ENCODE measurements around the gene TPH2. TPM values are rescaled to one million over a fixed set of nuclear protein-coding genes. Genes with fewer than 3 reads are reported as not detected.

The TPH2 gene
- total RNA-seq, 1 experiment from 2014 or later, result 0.83 TPM

DNA sequence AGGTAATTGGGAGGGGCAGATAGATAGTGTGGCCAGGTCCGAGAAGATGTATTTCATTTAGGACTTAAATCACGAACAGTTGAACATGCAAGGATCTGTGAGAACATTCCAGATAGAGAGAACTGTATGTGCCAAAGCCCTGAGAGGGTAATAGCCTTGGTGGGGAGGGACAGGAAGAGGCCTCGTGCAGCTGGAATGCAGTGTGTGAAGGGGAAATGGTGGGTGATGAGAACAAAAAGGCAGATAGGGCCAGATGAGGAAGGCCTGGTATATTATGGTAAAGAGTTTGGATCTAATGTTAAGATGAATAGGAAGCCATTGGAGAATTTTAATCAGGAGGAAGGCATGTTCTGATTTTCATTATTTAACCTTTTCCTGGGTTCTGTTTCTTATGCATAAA is 136.3 kb downstream of the TPH2 start (continued):
- TF ChIP-seq, protein P1, sequence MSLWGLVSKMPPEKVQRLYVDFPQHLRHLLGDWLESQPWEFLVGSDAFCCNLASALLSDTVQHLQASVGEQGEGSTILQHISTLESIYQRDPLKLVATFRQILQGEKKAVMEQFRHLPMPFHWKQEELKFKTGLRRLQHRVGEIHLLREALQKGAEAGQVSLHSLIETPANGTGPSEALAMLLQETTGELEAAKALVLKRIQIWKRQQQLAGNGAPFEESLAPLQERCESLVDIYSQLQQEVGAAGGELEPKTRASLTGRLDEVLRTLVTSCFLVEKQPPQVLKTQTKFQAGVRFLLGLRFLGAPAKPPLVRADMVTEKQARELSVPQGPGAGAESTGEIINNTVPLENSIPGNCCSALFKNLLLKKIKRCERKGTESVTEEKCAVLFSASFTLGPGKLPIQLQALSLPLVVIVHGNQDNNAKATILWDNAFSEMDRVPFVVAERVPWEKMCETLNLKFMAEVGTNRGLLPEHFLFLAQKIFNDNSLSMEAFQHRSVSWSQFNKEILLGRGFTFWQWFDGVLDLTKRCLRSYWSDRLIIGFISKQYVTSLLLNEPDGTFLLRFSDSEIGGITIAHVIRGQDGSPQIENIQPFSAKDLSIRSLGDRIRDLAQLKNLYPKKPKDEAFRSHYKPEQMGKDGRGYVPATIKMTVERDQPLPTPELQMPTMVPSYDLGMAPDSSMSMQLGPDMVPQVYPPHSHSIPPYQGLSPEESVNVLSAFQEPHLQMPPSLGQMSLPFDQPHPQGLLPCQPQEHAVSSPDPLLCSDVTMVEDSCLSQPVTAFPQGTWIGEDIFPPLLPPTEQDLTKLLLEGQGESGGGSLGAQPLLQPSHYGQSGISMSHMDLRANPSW (CRISPR knock-in tag; conservative IDR thresholded peaks at IDR 0.05; ENCODE audit: low read depth), result no peak
- no peak for TF ChIP-seq GABPB1 (CRISPR knock-in tag; IDR thresholded peaks at IDR 0.05)
- TF ChIP-seq JUN (CRISPR knock-in tag; IDR thresholded peaks at IDR 0.05), result no peak
- TF ChIP-seq, protein P2, sequence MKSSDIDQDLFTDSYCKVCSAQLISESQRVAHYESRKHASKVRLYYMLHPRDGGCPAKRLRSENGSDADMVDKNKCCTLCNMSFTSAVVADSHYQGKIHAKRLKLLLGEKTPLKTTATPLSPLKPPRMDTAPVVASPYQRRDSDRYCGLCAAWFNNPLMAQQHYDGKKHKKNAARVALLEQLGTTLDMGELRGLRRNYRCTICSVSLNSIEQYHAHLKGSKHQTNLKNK (CRISPR knock-in tag; IDR thresholded peaks at IDR 0.05), result no peak
- TF ChIP-seq ESRRA (CRISPR knock-in tag; IDR thresholded peaks at IDR 0.05; ENCODE audit: borderline replicate concordance), result no peak

DNA sequence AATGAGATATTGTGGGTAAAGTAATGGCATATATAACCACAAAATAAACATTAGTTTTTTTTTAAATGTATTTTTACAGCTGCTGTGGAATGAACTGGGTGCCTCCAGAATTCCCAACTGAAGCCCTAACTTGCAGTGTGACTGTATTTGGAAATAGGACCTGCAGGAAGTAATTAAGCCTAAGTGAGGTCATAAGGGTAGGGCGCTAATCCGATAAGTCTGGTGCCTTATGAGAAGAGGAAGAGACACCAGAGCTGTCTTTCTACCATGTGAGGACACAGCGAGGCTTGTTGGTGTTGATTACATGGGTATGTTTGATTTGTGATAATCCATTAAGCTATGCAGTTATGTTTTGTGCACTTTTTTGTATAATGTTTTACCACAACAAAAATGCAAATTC is 136.8 kb downstream of the TPH2 start:
- Mint-ChIP-seq H3K4me3 (no peak overlapping the region), H3K27me3 (ENCODE audit: low read depth) (peaks cover 4% of the 10 kb centered on the region), H3K36me3 (peaks cover 23% of the 10 kb centered on the region), H3K4me1 (peaks cover 4% of the 10 kb centered on the region), H3K27ac (no peak overlapping the region), H3K9me3 (peaks cover 26% of the 10 kb centered on the region)
- DNase-seq (ENCODE audit: low spot score) (no peak), ATAC-seq (no peak)
- POLR2A ChIA-PET, result no interaction called here
- CTCF ChIA-PET, result interaction anchor here (0.5 kb wide), 1 partner anchor 197 kb away, joined by 3 read pairs; the partner anchor contains the start of gene TRHDE
- TF ChIP-seq, protein P3, sequence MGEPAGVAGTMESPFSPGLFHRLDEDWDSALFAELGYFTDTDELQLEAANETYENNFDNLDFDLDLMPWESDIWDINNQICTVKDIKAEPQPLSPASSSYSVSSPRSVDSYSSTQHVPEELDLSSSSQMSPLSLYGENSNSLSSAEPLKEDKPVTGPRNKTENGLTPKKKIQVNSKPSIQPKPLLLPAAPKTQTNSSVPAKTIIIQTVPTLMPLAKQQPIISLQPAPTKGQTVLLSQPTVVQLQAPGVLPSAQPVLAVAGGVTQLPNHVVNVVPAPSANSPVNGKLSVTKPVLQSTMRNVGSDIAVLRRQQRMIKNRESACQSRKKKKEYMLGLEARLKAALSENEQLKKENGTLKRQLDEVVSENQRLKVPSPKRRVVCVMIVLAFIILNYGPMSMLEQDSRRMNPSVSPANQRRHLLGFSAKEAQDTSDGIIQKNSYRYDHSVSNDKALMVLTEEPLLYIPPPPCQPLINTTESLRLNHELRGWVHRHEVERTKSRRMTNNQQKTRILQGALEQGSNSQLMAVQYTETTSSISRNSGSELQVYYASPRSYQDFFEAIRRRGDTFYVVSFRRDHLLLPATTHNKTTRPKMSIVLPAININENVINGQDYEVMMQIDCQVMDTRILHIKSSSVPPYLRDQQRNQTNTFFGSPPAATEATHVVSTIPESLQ (CRISPR knock-in tag; IDR thresholded peaks at IDR 0.05), result no peak
- TF ChIP-seq ZNF396 (CRISPR knock-in tag; IDR thresholded peaks at IDR 0.05; ENCODE audit: borderline replicate concordance) (no peak), HMGA2 (CRISPR knock-in tag; IDR thresholded peaks at IDR 0.05) (no peak), SMAD4 (CRISPR knock-in tag; IDR thresholded peaks at IDR 0.05) (no peak), PRRX2 (CRISPR knock-in tag; IDR thresholded peaks at IDR 0.05) (no peak), ATF2 (CRISPR knock-in tag; IDR thresholded peaks at IDR 0.05; ENCODE audit: borderline replicate concordance, low read depth) (no peak), HMGXB4 (CRISPR knock-in tag; IDR thresholded peaks at IDR 0.05) (no peak)
- TF ChIP-seq, protein P4, sequence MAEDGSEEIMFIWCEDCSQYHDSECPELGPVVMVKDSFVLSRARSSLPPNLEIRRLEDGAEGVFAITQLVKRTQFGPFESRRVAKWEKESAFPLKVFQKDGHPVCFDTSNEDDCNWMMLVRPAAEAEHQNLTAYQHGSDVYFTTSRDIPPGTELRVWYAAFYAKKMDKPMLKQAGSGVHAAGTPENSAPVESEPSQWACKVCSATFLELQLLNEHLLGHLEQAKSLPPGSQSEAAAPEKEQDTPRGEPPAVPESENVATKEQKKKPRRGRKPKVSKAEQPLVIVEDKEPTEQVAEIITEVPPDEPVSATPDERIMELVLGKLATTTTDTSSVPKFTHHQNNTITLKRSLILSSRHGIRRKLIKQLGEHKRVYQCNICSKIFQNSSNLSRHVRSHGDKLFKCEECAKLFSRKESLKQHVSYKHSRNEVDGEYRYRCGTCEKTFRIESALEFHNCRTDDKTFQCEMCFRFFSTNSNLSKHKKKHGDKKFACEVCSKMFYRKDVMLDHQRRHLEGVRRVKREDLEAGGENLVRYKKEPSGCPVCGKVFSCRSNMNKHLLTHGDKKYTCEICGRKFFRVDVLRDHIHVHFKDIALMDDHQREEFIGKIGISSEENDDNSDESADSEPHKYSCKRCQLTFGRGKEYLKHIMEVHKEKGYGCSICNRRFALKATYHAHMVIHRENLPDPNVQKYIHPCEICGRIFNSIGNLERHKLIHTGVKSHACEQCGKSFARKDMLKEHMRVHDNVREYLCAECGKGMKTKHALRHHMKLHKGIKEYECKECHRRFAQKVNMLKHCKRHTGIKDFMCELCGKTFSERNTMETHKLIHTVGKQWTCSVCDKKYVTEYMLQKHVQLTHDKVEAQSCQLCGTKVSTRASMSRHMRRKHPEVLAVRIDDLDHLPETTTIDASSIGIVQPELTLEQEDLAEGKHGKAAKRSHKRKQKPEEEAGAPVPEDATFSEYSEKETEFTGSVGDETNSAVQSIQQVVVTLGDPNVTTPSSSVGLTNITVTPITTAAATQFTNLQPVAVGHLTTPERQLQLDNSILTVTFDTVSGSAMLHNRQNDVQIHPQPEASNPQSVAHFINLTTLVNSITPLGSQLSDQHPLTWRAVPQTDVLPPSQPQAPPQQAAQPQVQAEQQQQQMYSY (CRISPR knock-in tag; IDR thresholded peaks at IDR 0.05), result no peak
- TF ChIP-seq, protein P5, sequence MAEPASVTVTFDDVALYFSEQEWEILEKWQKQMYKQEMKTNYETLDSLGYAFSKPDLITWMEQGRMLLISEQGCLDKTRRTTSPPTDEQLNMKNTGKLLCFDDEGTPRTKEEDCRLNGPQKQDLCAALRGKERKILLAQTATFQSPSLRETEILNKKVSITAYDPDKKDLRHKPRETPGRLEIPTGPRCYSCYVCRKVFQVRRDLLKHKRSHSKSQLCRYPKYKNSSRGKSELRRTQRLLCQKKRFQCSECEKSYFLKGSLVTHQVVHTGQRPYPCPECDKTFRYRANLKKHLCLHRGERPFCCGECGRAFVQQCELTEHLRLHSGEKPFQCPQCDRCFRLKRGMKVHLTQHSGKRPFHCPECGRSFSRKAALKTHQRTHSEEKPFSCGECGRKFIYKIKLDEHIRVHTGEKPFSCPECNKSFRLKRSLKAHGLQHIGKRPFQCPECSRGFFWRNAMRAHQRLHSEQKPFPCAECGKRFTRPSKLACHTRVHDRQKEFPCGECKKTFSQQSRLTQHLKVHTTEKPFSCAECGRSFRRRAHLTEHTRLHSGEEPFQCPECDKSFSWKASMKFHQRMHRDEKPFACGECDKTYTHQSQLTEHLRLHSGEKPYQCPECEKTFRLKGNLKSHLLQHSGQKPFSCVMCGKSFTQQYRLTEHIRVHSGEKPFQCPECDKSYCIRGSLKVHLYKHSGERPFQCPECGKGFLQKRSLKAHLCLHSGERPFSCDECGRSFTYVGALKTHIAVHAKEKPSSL (CRISPR knock-in tag; conservative IDR thresholded peaks at IDR 0.05), result no peak
- TF ChIP-seq, protein P6, sequence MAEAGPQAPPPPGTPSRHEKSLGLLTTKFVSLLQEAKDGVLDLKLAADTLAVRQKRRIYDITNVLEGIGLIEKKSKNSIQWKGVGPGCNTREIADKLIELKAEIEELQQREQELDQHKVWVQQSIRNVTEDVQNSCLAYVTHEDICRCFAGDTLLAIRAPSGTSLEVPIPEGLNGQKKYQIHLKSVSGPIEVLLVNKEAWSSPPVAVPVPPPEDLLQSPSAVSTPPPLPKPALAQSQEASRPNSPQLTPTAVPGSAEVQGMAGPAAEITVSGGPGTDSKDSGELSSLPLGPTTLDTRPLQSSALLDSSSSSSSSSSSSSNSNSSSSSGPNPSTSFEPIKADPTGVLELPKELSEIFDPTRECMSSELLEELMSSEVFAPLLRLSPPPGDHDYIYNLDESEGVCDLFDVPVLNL (CRISPR knock-in tag; IDR thresholded peaks at IDR 0.05; ENCODE audit: borderline replicate concordance, low read depth), result no peak

Data from WTC11 (cell line).